Trophoblast cell (in vitro differentiated cells and primary cell): ENCODE data around the gene KCND3.

Experiments
- DNase-seq, 2 donors: peaks; one replicate each; pipeline ENCODE4 v3.0.0-alpha.2; 2016
- H2AFZ ChIP-seq: 2 replicates; pipeline ENCODE4 v1.6.1; 2013; ENCODE audit warnings: low read length, moderate library complexity, mild to moderate bottlenecking; ENCODE audit not compliant: insufficient read depth, poor library complexity
- H2AK5ac ChIP-seq: 2 replicates; pipeline ENCODE4 v1.6.1; 2013; ENCODE audit warnings: mild to moderate bottlenecking, low read length
- H2BK120ac ChIP-seq: 2 replicates; pipeline ENCODE4 v1.6.1; 2013; ENCODE audit warnings: low read length, mild to moderate bottlenecking, moderate library complexity; ENCODE audit not compliant: insufficient read depth, poor library complexity
- H2BK12ac ChIP-seq: 2 replicates; pipeline ENCODE4 v1.6.1; 2013; ENCODE audit warnings: mild to moderate bottlenecking, low read length, moderate library complexity
- H2BK5ac ChIP-seq: 2 replicates; pipeline ENCODE4 v1.6.1; 2013; ENCODE audit warnings: low read length, low read depth, moderate library complexity, mild to moderate bottlenecking; ENCODE audit not compliant: poor library complexity
- H3K14ac ChIP-seq: 2 replicates; pipeline ENCODE4 v1.6.1; 2013; ENCODE audit warnings: mild to moderate bottlenecking, low read length
- H3K18ac ChIP-seq: 2 replicates; pipeline ENCODE4 v1.6.1; 2013; ENCODE audit warnings: mild to moderate bottlenecking, low read length
- H3K23ac ChIP-seq: 2 replicates; pipeline ENCODE4 v1.6.1; 2013; ENCODE audit warnings: low read length
- H3K27ac ChIP-seq: 2 replicates; pipeline ENCODE4 v1.5.1; 2013; ENCODE audit warnings: low read depth, mild to moderate bottlenecking, inconsistent platforms, low read length, moderate library complexity
- H3K27me3 ChIP-seq: 2 replicates; pipeline ENCODE4 v1.6.1; 2013; ENCODE audit warnings: inconsistent platforms, mild to moderate bottlenecking, low read length, moderate library complexity; ENCODE audit not compliant: insufficient read depth
- H3K36me3 ChIP-seq, 2 experiments: 1 replicate in 1 of 2; 2 replicates in 1 of 2; pipeline ENCODE4 v1.6.1; 2013; ENCODE audit warnings: low read length in 2 of 2, mild to moderate bottlenecking in 2 of 2, moderate library complexity in 1 of 2; ENCODE audit not compliant: insufficient read depth in 2 of 2, control insufficient read depth in 1 of 2
- H3K4ac ChIP-seq: 2 replicates; pipeline ENCODE4 v1.6.1; 2013; ENCODE audit warnings: low read depth, mild to moderate bottlenecking, low read length, moderate library complexity
- H3K4me1 ChIP-seq, 2 experiments: 1 replicate in 1 of 2; 2 replicates in 1 of 2; pipeline ENCODE4 v1.6.1; 2013; ENCODE audit warnings: low read length in 2 of 2, mild to moderate bottlenecking in 2 of 2, moderate library complexity in 1 of 2; ENCODE audit not compliant: insufficient read depth in 2 of 2, control insufficient read depth in 1 of 2
- H3K4me2 ChIP-seq: 2 replicates; pipeline ENCODE4 v1.6.1; 2013; ENCODE audit warnings: inconsistent platforms, mild to moderate bottlenecking, low read length, moderate library complexity
- H3K4me3 ChIP-seq: 2 replicates; pipeline ENCODE4 v1.5.1; 2013; ENCODE audit warnings: mild to moderate bottlenecking, low read depth, low read length, inconsistent platforms
- H3K79me1 ChIP-seq: one replicate; pipeline ENCODE4 v1.6.1; 2013; ENCODE audit warnings: low read length
- H3K79me2 ChIP-seq: 2 replicates; pipeline ENCODE4 v1.6.1; 2013; ENCODE audit warnings: low read length, mild to moderate bottlenecking; ENCODE audit not compliant: control insufficient read depth, insufficient read depth, poor library complexity
- H3K9ac ChIP-seq: 2 replicates; pipeline ENCODE4 v1.6.1; 2013; ENCODE audit warnings: mild to moderate bottlenecking, low read length
- H3K9me3 ChIP-seq: 2 replicates; pipeline ENCODE4 v1.6.1; 2013; ENCODE audit warnings: low read depth, mild to moderate bottlenecking, control low read depth, inconsistent platforms, low read length; ENCODE audit not compliant: insufficient read depth
- H4K12ac ChIP-seq: 2 replicates; pipeline ENCODE4 v1.6.1; 2013; ENCODE audit warnings: low read depth, mild to moderate bottlenecking, low read length, moderate library complexity
- H4K8ac ChIP-seq: 2 replicates; pipeline ENCODE4 v1.6.1; 2013; ENCODE audit warnings: low read depth, mild to moderate bottlenecking, low read length, moderate library complexity
- H4K91ac ChIP-seq: one replicate; pipeline ENCODE4 v1.6.1; 2013; ENCODE audit warnings: low read depth, mild to moderate bottlenecking, low read length, moderate library complexity
- WGBS: extraction: QIAGEN DNeasy Blood & Tissue Kit; methylation state at CpG from one replicate; pipeline ENCODE4 v1.1.7; 2013; ENCODE audit warnings: missing lambda C conversion rate; ENCODE audit not compliant: insufficient read length, insufficient coverage; ENCODE audit errors: extremely low coverage; 5-methylcytosine and 5-hydroxymethylcytosine counted together

The KCND3 gene

DNA sequence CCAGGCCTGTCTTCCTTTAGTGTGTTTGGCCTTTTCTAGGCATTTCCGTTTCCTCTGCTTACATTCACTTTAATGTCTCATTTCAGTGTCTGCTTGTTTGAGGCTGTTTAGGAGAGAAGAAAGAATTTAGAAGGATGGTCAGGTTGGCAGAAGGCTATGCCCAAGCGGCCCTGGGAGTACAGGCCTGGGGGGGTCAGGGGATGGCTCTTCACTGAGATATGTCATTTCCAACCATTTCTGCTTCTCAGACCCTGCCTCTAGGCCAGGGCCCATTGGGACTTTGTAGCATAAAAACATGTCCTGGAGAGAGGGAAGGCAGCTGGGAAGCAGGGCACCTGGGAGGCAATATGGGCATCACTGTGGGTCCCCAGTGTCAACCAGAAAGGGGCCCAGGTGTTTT is 147.7 kb downstream of the KCND3 start:
- no peak for DNase-seq
- Histone ChIP-seq H3K79me1 (no peaks in the 10 kb centered on the region), H3K4me3 (no peak overlapping the region), H4K12ac (no peak overlapping the region), H3K36me3 (no peaks in the 10 kb centered on the region), H4K8ac (no peak overlapping the region), H4K91ac (no peak overlapping the region), H3K27ac (no peak overlapping the region), H2BK12ac (no peak overlapping the region), H3K4ac (no peak overlapping the region), H3K27me3 (no peaks in the 10 kb centered on the region), H2AFZ (no peak overlapping the region), H3K18ac (no peak overlapping the region), H3K4me1 (no peaks in the 10 kb centered on the region), H3K79me2 (no peaks in the 10 kb centered on the region), H3K9ac (no peak overlapping the region), H3K9me3 (no peaks in the 10 kb centered on the region), H3K4me2 (no peak overlapping the region), H3K14ac (no peak overlapping the region), H2AK5ac (no peak overlapping the region), H2BK120ac (no peak overlapping the region), H3K23ac (no peak overlapping the region), H2BK5ac (no peak overlapping the region)
- no CpG with 5 or more reads among the region's 2 CpGs for WGBS

- Histone ChIP-seq H3K79me2 (no peaks in the 10 kb centered on the region), H2AK5ac (no peak overlapping the region), H3K4ac (no peak overlapping the region), H3K9me3 (no peaks in the 10 kb centered on the region), H3K23ac (no peak overlapping the region), H3K27ac (no peak overlapping the region), H3K18ac (no peak overlapping the region), H2BK5ac (no peak overlapping the region), H3K9ac (no peak overlapping the region), H3K14ac (no peak overlapping the region), H4K8ac (no peak overlapping the region), H3K4me2 (no peak overlapping the region), H3K4me1 (no peaks in the 10 kb centered on the region), H3K79me1 (no peaks in the 10 kb centered on the region), H3K4me3 (no peak overlapping the region), H2BK120ac (no peak overlapping the region), H4K12ac (no peak overlapping the region), H3K36me3 (no peaks in the 10 kb centered on the region), H3K27me3 (no peaks in the 10 kb centered on the region), H2BK12ac (no peak overlapping the region), H2AFZ (no peak overlapping the region), H4K91ac (no peak overlapping the region)
- no CpG with 5 or more reads among the region's 7 CpGs for WGBS
- no peak for DNase-seq
Observed at GRCh38 chr1:111841189-111841588, 148.3 kb downstream of the KCND3 start.

DNA sequence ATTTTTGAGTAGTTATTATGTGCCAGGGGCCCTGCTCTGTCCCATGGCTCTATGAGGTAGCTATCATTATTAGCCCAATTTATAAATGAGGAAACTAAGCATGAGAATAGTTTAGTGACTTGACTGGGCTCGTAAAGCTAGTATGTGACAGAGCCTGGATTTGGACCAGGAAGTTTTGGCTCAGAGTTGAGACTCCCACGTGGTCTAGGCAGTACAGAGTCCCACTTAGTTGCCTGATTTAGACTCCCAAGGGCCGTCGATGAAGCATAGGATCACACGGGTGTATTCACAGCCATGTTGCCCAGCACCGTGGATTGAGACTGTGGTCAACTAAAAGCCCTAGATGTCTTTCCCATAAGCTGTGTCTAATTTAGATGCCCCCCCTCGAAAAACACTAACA is 152.1 kb downstream of the KCND3 start:
- no peaks in the 10 kb centered on the region for H3K4me1 ChIP-seq
- H3K79me1 ChIP-seq, result no peaks in the 10 kb centered on the region
- H3K9ac ChIP-seq, result no peak overlapping the region
- H2BK12ac ChIP-seq, result no peak overlapping the region
- H3K23ac ChIP-seq, result no peak overlapping the region
- H3K27me3 ChIP-seq, result no peaks in the 10 kb centered on the region
- H2AFZ ChIP-seq, result no peak overlapping the region
- no peaks in the 10 kb centered on the region for H3K36me3 ChIP-seq
- no peak overlapping the region for H4K8ac ChIP-seq
- no peak overlapping the region for H3K18ac ChIP-seq
- DNase-seq, result no peak
- H2BK5ac ChIP-seq, result no peak overlapping the region
- no CpG with 5 or more reads among the region's 7 CpGs for WGBS
- no peak overlapping the region for H3K14ac ChIP-seq
- no peak overlapping the region for H3K4ac ChIP-seq
- no peak overlapping the region for H2AK5ac ChIP-seq
- H4K12ac ChIP-seq, result no peak overlapping the region
- no peak overlapping the region for H4K91ac ChIP-seq
- no peak overlapping the region for H2BK120ac ChIP-seq
- H3K27ac ChIP-seq, result no peak overlapping the region
- no peaks in the 10 kb centered on the region for H3K9me3 ChIP-seq
- H3K4me2 ChIP-seq, result no peak overlapping the region
- H3K4me3 ChIP-seq, result no peak overlapping the region
- no peaks in the 10 kb centered on the region for H3K79me2 ChIP-seq

GRCh38 chr1:111836111-111836510 is 153.4 kb downstream of the KCND3 start:
- no peak overlapping the region for H4K8ac ChIP-seq
- WGBS, result no CpG with 5 or more reads among the region's 7 CpGs
- H3K18ac ChIP-seq, result no peak overlapping the region
- no peak overlapping the region for H3K4ac ChIP-seq
- H2AK5ac ChIP-seq, result no peak overlapping the region
- no peaks in the 10 kb centered on the region for H3K79me1 ChIP-seq
- H3K27me3 ChIP-seq, result no peaks in the 10 kb centered on the region
- H3K36me3 ChIP-seq, result no peaks in the 10 kb centered on the region
- no peak overlapping the region for H4K91ac ChIP-seq
- no peak overlapping the region for H3K4me3 ChIP-seq
- H2BK5ac ChIP-seq, result no peak overlapping the region
- no peaks in the 10 kb centered on the region for H3K79me2 ChIP-seq
- no peak overlapping the region for H3K14ac ChIP-seq
- no peaks in the 10 kb centered on the region for H3K4me1 ChIP-seq
- no peak overlapping the region for H2BK12ac ChIP-seq
- no peak overlapping the region for H3K23ac ChIP-seq
- no peak overlapping the region for H2AFZ ChIP-seq
- H4K12ac ChIP-seq, result no peak overlapping the region
- no peaks in the 10 kb centered on the region for H3K9me3 ChIP-seq
- no peak overlapping the region for H3K9ac ChIP-seq
- no peak overlapping the region for H2BK120ac ChIP-seq
- DNase-seq, result no peak
- H3K27ac ChIP-seq, result no peak overlapping the region
- H3K4me2 ChIP-seq, result no peak overlapping the region
